Measurements from ENCODE around the gene ITPR1.

The ITPR1 gene

DNA sequence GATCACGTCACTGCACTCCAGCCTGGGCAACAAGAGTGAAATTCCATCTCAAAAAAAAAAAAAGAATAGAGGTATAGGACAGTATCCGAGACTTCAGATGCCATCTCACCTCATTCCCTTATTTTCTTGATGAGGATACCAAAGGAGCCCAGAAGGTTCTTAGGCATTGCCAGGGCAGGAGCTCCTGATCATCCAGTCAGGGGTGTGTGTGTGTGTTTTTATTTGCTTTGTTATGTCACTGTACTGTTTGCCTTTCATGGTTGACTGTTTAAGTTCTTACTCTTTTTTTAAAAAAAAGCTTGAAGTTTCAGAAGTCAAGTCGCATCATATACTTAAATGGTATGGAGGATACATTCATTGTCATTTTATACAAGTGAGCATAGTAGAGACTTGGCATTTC lies 346.1 kb downstream of the ITPR1 start:
- DNase-seq: no peak

- no peak for DNase-seq
Observed at GRCh38 chr3:4841225-4841624, 348.1 kb downstream of the ITPR1 start.

GRCh38 chr3:4841776-4842440 lies 348.8 kb downstream of the ITPR1 start:
- DNase-seq: no peak

DNA sequence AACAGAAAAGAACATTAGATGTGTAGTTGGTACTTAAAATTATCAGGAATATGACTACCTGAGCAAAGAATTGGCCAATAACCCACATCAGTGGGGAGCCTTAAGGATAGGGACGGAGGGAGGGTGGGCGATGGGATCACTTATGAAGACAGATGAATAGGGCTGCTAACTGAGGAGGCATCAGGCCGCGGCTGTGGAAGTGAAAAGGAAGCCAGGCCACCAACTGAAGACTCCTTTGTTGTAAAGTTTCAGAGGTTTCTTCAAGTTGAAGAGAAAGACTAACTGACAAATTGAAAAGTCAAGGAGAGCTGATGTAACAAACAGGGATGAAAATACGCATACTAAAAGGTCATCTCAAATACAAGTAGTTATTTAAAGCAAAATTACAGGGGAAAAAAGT lies 350.5 kb downstream of the ITPR1 start:
- DNase-seq: no peak

GRCh38 chr3:4845882-4846281 lies 352.7 kb downstream of the ITPR1 start:
- DNase-seq: no peak

GRCh38 chr3:4846543-4846942 lies 353.4 kb downstream of the ITPR1 start:
- DNase-seq: no peak

- no peak for DNase-seq
Observed at GRCh38 chr3:4848176-4848825, 355.2 kb downstream of the ITPR1 start.

DNA sequence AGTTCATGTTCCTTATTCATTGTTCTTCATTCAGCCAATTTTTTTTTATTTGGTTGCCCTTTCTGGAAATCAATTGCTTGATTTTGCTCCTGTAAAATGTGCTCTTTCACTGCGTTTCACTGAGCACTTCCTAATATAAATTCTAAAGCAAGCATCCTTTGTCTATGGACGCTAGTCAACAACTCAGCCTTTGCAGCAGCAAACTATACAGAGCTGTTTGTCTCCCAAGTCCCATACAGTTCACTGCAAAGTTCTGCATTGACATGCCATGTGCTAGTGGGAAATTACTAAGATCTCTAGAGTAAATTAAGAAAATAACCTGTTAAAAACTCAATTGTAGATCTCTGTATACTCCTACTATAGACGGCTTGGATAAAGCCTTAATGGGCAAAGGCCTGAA lies 356.0 kb downstream of the ITPR1 start:
- DNase-seq: no peak

DNA sequence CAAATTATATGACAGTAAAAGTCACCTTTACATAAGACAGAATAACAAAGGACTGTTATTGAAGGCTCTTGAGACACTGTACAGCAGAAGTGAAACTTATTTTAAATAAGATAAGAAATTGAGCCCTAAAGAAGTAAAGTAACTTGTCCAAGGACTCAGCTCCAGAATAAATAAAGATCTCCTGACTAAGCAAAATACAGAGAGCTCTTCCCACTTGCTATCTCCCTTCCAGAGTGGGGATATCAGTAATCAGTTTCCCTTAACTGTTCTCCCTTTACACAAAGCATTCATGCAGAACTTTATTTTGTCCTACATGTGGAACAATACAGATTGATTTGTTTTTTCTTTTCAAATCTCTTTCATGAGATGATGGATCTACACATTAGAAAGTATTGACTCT lies 356.6 kb downstream of the ITPR1 start:
- no peak for DNase-seq

GRCh38 chr3:4850211-4850927 lies 357.2 kb downstream of the ITPR1 start:
- DNase-seq: no peak

- no peak for DNase-seq
Observed at GRCh38 chr3:4850928-4851265, 357.7 kb downstream of the ITPR1 start.

DNA sequence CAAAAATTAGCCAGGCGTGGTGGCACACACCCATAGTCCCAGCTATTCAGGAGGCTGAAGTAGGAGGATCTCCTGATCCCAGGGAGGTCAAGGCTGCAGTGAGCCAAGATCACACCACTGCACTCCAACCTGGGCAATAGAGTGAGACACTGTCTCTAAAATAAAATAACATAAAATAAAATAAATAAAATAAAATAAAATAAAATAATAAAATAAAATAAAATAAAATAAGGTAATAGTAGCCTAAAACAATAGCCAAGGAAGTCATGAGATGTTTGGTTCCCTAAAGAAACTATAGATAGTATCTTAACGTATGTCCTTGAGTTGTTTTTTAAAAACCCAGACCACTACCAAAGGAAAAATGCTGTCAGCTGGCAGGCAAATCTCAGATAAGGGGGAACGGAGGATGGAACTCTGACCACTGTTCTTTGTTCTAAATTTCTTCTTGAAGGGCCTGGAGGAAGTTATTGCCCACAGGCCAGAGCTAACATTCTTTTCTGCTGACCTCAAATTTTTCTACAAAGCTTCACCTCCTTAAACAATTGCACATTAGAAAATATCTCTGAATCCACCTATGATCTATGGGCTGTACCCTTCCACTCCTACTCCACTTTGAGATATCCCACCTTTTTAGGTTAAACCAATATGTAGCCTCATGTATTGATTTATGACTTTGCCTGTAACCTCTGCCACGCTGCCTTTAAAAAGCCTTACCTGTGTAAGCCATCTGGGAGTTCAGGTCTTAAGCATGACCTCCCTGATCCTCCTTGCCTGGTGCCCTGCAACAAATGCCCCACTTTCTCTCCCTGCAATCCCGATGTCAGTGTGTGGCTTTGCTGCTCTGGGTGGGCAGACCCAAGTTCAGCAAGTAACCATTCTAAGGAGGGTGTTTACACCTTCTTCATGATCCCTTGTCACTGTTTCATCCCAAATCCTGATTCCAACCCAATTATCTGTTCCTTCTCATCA lies 359.9 kb downstream of the ITPR1 start:
- DNase-seq: no peak

GRCh38 chr3:4853749-4854140 lies 360.6 kb downstream of the ITPR1 start:
- DNase-seq: no peak

GRCh38 chr3:4855676-4856075 lies 362.5 kb downstream of the ITPR1 start:
- no peak for DNase-seq

GRCh38 chr3:4856136-4856535 lies 363.0 kb downstream of the ITPR1 start:
- no peak for DNase-seq

DNA sequence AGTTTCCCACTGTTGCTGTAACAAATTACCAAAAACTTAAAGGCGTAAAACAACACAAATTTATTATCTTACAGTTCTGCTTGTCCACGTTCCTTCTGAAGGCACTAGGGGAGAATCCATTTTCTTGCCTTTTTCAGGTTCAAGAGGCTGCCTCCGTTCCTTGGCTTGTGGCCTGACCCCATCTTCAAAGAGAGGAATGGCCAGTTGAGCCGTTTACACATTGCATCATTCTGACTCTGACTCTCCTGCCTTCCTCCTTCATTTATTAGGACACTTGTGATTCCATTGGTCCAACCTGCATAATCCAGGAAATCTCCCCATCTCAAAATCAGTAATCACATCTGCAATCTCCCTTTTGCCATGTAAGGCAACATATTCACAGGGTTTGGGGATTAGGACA lies 363.4 kb downstream of the ITPR1 start:
- DNase-seq: no peak

- no peak for DNase-seq
Observed at GRCh38 chr3:4856986-4857385, 363.8 kb downstream of the ITPR1 start.

GRCh38 chr3:4859788-4860187 lies 366.6 kb downstream of the ITPR1 start:
- DNase-seq: no peak

- DNase-seq: no peak
Observed at GRCh38 chr3:4862973-4863372, 369.8 kb downstream of the ITPR1 start.

DNA sequence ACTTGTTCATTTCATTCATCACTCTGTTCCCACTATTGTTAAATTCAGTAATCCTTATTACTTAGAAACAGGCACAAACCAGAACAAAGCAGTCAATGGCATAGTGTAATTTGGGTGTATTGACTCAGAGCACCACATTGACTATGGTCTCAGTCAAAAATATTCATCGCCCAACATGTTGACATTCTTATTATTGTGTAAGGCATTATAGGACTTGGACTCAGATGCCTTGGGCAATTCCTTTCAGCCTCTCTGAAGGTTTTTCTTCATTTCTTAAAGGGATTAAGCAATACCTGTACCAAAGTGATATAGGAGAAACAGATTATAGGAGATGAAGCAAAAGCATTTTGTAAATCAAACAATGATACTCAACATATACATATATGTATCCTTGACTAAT lies 371.4 kb downstream of the ITPR1 start:
- no peak for DNase-seq

- DNase-seq: no peak
Observed at GRCh38 chr3:4865714-4866113, 372.6 kb downstream of the ITPR1 start.

- DNase-seq: no peak
Observed at GRCh38 chr3:4866866-4867265, 373.7 kb downstream of the ITPR1 start.

DNA sequence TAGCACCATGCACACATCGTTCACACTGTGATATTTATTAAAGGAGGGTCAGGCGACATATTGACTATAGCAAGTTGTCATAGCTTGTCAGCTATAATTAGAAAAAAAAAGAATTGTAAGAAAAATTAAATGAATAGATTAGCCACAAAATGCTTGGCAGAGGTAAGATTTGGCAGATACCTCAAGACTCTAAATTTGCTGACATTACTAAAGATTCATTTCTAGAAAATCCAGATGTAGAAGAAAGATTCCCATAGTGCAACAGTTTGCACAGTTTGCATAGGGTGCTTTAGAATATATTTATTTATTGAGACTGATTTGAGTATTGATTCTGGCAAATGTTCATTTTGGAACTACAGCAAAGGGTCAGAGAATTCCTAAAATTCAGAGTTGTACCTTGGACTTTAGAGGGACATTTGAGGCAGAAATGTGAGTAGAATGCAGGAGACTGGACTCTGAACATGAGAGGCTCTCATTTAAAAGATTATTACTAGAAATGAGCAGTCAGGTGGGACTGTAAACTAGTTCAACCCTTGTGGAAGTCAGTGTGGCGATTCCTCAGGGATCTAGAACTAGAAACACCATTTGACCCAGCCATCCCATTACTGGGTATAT lies 384.1 kb downstream of the ITPR1 start:
- no peak for DNase-seq
